ENCODE measurements around the gene ASXL1.

ASXL1 gene

GRCh38 chr20:32442630-32443373, 84.7 kb downstream of the ASXL1 start:
- DNase-seq = no peak

- DNase-seq = no peak
Observed at GRCh38 chr20:32443386-32443974, 85.3 kb downstream of the ASXL1 start.

DNA sequence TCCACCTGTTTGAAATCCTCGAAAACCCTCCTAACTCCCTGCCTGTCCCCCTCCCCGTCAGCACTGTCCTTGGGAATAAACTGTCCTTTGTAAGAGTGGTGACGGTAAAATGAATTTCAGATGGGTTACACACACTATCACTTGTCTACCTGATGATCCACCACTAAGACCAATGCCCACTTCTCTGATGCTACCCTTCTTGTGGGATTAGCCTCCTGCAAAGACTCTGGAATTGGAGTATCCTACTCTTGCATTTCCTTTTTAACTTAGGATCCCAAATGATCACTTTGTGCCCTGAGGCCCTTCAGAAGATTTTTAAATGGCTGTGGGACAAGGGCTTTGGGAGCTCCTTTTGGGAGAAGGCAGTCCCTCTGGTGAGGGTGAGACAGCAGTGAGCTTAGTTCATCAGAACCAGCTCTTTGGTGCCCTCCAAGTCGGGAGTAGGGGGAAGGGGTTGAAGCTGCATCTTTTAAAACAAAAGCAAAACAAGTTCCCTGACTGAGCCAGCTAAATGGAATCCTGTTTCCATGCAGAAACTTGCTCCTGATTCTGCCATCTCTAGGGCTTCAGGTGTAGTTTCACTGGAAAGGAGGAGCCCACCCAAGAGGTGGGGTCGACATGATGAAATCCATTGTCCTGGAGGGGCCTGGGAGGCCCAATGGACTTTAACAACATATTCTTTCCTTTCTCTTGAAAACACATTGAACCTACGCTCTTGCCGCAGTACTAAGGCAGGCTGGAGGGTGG, 86.5 kb downstream of the ASXL1 start:
- DNase-seq = no peak

GRCh38 chr20:32445539-32446273, 87.6 kb downstream of the ASXL1 start:
- DNase-seq = no peak

GRCh38 chr20:32446301-32447100, 88.4 kb downstream of the ASXL1 start:
- DNase-seq = no peak

- no peak for DNase-seq
Observed at GRCh38 chr20:32447136-32448027, 89.3 kb downstream of the ASXL1 start.

- DNase-seq = no peak
Observed at GRCh38 chr20:32448306-32449056, 90.3 kb downstream of the ASXL1 start.

GRCh38 chr20:32449057-32449889, 91.1 kb downstream of the ASXL1 start:
- no peak for DNase-seq

DNA sequence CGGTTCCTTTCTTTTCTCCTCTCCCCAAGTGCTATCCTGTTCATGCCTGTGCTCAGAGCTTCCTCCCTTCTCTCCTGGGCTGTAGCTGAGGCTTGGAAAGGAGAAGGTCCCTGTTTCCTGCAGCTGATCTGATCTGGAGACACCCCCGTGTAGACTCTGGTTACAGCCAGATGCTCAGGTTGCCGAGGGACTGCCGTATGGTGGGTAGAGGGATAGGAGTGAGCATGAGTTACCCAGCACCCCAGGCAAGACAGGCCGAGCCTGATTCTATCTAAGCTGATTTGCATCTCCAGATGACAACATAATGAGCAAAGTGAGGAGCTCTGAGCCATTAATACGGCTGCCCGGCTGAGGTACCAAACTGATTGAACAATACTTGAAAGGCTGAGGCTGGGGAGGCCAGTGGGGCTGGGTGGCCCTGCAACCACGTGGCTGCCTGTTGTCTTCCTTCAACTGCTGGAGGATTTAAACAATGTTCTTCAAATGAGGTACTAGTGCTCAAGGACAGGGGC, 91.8 kb downstream of the ASXL1 start:
- DNase-seq = no peak

GRCh38 chr20:32450484-32451061, 92.4 kb downstream of the ASXL1 start:
- no peak for DNase-seq

DNA sequence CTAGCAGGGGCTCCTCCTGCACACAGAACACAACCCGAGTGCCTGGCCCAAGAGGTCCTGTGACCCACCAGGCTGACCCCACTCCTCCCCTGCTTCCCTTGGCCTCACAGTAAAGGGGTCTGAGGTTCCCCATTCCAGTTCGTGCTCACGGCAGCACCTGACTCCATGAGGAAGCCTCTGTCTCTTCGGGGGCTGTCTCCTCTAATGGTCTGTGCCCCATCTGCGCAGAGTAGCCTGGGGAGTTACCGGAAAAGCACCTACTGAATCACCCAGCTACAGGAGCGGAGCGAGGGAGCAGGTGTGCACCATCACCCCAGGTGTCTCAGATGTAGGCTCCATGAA, 93.2 kb downstream of the ASXL1 start:
- DNase-seq = no peak

- no peak for DNase-seq
Observed at GRCh38 chr20:32451682-32452461, 93.7 kb downstream of the ASXL1 start.

- DNase-seq = no peak
Observed at GRCh38 chr20:32452776-32453466, 94.8 kb downstream of the ASXL1 start.

DNA sequence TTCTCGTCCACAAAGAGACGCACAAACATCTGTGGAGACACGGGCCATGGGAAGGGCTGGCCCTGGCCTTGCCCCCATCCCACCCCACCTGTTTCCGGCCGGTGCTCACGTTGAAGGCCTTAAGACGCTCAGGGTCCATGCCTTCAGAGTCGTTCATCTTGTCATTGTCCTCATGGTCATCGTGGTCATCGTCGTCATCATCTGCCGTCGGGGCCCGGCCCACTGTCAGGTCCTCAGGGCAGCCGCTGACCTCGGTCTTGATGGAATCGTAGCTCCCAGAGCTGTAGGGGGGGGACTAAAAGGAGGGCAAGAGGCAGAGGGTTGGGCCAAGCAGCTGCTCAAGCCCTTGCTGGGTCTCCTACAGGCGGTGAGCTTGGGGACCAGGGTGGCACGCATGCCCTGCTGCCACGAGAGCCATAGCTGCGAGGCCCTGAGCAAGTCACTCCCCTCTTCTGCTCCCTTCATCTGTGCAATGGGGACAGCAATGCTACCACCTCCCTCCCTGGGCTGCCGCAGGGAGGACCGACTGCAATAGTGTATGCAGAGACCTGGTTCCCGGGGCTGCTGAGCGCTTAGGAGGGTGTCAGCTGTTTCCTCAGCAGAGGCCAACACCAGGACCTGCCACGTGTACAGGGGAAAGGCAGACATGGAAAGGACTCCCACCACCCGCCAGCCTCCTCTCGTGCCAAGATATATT, 95.5 kb downstream of the ASXL1 start:
- no peak for DNase-seq

GRCh38 chr20:32454164-32455145, 96.3 kb downstream of the ASXL1 start:
- DNase-seq = no peak

Measured in COR-L47 (cell line).